HG03521 (cell line): ENCODE results near the gene BET1L.

Experiments used
- ATAC-seq: cut with Tn5 transposase; IDR thresholded peaks from one replicate; pipeline ENCODE4 v1.9.1; 2021; ENCODE audit warnings: mild to moderate bottlenecking, moderate library complexity; ENCODE audit not compliant: unreplicated experiment

The BET1L gene

DNA sequence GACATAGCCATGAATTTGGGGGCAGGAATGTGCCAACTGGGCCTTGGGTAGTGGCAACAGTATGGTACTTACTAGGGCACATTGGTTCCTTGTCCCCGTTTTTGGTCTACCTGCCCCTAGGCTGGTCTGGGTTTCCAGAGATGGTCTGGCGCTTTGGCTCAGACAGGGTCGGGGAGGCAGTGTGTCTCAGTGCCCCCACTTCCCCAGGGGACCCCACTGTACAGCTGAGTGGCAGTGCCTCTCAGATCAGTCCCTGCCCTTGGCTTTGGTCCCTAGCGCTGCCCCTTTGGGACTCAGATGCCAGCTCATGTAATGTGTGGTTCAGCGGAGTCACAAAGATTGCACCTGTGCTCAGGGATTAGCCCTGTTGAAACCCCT lies 3.6 kb upstream of the BET1L start:
- no peak for ATAC-seq

DNA sequence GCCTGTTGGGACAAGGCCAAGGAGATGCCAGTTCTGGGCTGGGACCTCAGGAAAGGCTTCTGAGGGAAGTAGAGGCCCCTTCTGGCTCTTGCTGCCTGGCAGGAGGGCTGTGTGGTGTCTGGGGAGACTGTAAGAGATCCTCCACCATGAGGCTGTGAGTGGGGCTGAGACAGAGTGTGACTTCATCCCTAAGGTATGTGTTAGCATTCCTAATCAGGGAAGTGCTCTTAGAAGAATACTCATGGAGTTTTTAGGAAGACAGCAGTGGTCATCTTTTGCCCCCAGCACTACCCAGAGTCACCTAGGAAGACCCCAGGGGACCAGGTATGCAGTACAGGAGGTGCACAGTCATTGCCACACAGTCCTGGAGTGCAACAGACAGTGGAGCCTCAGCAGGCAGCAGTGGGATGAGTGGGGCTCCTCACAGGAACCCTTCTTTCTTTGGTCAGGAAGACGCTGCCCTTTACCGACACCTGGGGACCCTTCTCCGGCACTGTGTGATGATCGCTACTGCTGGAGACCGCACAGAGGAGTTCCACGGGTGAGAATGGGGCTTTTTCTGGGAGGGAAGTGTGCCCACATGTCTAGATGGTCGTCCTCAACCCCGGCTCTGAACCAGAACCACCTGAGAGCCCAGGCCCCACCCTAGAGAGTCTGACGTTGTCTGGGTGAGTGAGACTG lies 3.1 kb upstream of the BET1L start:
- ATAC-seq = no peak

GRCh38 chr11:209275-210121 lies 2.3 kb upstream of the BET1L start:
- ATAC-seq = no peak

DNA sequence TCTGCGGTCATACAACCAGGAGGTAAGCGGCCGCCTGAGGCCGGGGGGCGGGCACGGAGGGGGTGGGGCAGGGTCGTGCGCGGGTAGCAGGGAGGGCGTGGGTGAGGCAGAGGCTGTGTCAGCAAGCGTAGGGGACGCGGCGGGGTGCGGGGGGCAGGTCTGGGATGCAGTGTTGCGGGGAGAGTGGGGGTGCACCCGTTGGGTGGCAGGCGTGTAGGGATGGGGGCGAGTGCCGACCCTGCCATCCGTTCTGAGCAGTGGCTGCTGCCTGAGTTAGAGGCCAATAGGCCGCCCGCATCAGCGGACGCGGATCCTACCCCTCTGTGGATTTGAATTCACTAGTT lies 1.7 kb upstream of the BET1L start:
- ATAC-seq = no peak

DNA sequence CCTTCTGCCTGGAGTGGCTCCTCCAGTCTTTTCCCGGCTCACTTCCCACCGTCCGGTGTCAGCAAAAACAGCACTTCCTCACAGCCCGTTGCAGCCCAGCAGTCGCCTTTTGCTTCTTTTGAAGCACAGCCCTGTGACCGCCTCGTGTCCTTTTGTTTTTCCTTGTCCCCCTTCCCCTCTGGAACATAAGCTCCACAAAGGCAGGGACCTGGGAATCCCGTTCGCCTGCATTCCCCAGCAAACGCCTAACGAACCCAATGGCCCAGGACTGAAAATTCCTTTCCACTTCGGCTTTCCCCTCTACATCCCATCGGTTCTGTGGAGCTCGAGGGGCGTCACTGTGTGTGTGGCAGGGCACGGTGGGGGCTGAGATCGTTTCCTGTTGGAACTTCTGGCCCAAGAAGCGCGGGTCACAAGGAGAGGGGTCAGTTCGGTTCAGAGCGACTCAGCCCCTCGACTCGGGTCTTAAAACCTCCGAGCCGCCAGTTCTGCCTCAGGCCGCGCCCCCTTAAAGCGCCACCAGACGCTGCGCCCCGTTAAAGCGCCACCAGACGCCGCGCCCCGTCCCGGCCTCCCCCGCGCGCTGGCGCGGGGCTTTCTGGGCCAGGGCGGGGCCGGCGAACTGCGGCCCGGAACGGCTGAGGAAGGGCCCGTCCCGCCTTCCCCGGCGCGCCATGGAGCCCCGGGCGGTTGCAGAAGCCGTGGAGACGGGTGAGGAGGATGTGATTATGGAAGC lies 1.1 kb upstream of the BET1L start:
- ATAC-seq = no peak

DNA sequence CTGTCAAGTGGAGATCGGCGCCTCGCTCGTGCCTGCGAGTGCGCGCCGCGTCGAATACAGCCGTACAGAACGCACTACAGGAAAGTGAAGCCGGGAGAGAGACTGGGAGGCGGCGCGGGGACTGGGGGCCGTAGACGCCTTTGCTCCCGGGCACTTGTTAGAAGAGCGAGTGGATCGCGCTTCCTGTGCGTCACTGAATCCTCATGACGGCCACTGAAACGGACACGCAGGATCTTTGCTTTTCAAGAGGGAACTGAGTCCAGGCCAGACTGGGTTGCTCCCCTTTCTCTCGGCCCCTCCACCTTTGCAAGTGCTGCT lies 623 bp upstream of the BET1L start:
- no peak for ATAC-seq

DNA sequence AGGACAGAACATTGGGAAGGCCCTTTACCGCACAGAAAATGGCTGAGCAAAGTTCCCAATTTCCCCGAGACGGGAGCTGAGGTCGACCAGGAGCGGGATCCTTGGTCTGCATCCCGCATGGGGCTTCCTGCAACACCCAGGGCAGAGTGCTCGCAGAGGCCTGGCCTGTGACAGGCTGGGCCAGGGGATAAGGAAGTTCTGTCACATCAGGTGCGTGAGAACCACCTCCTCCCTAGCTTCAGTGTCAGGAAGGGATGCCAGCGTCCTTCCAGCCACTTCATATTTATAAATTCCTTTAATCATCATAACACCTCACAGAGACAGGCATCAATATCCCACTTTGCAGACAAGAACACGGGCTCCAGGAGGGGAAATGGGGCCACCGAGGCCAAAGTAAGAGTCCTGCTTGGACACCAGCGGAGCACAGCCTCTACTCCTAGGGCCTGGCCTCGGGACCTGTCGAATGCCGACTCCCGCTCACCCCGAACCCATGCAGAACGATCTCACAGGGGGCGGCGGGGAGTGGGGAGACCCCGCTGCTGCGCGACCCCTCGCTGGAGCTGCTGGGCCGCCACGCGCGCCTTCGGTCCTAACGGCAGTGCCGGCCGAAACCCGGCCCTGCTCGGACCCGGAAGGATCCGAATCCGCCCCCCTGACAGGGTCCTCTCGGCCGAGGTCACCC lies 532 bp downstream of the BET1L start:
- no peak for ATAC-seq

- ATAC-seq = no peak
Observed at GRCh38 chr11:206002-206384, 1.2 kb downstream of the BET1L start.

- no peak for ATAC-seq
Observed at GRCh38 chr11:205221-206001, 1.8 kb downstream of the BET1L start.

DNA sequence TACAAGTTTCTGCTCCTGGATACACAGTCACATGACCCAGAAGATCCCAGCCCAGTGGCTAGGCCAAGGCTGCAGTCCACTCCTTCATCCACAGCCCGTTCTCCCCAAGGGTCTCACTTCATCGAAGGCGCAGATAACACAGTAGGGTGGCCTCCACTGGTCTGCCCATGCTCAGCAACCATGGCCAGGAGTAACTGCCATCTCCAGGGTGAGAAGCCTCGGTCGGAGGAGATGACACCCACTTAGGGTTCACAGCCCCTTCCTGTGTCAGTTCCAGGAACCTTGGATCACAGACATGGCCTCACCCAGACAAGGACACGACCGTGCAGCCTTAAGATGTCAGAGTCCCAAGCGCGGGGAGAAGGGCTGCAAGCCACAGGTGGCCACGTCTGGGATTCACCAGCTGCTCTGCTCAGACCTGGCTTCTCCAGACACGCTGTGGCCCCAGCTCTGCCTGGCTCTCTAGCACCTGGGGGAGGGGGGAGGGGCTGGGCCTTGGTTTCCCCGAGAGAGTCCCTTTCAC lies 2.6 kb downstream of the BET1L start:
- no peak for ATAC-seq

- ATAC-seq = no peak
Observed at GRCh38 chr11:203945-204586, 3.1 kb downstream of the BET1L start.

GRCh38 chr11:203056-203944 lies 3.9 kb downstream of the BET1L start:
- ATAC-seq = no peak

DNA sequence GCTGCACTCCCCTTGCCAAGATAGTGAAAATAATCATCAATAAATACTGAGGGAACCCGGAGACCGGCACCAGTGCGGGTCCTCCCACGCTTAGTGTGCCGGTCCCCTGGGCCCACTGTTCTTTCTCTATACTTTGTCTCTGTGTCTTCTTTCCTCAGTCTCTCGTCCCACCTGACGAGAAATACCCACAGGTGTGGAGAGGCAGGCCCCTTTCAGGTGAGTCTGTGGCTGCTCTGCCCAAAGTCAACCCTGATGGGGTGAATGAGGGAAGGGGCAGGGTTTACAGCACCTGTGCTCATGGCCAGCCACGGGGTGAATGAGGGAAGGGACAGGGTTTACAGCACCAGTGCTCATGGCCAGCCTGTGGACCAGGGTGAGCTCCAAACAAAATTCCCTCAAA lies 4.7 kb downstream of the BET1L start:
- ATAC-seq = no peak

DNA sequence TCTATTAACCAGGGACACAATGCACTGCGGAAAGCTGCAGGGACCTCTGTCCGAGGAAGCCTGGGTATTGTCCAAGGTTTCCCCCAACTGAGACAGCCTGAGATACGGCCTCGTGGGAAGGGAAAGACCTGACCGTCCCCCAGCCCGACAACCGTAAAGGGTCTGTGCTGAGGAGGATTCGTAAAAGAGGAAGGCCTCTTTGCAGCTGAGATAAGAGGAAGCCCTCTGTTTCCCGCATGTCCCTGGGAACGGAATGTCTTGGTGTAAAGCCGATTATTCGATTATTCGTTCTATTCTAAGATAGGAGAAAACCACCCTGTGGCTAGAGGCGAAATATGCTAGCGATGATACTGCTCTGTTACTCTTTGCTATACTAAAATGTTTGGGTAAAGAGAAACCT lies 5.2 kb downstream of the BET1L start:
- ATAC-seq = no peak

DNA sequence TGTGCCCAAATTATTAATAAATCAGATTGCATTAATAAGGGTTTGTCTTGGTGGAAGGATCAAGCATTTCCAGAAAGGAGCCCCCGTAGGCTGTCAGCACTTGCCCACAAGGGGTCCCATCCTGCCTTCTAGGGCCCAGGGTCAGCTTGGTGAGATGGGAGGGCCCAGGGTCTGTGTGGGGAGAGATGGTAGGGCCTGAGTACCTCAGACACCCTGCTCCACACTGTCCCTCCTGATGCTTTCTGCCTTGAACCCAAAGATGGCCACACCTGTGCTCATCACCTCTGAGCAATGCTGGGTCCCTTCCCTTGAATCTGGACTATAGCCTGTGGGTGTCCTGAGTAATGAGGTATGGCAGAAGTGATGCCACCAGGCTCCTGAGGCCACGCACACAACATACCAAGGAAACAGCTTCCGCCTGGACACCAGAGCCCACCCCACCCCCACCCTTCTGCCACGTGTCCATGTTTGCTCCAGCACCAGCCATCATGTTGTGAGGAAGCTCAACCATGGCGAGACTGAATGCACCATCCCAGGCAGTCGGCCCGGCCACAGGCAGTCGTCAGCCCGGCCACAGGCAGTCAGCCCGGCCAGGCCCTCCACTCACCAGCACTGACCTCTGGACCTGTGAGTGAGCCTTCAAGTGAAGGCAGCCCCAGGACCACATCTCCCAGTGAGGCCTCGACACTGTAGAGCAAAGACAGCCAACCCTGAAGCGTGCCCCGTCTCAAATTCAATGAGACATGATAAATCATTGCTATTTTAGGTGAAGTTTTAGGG lies 6.8 kb downstream of the BET1L start:
- no peak for ATAC-seq

GRCh38 chr11:199782-200181 lies 7.4 kb downstream of the BET1L start:
- no peak for ATAC-seq

- no peak for ATAC-seq
Observed at GRCh38 chr11:199004-199581, 8.1 kb downstream of the BET1L start.

DNA sequence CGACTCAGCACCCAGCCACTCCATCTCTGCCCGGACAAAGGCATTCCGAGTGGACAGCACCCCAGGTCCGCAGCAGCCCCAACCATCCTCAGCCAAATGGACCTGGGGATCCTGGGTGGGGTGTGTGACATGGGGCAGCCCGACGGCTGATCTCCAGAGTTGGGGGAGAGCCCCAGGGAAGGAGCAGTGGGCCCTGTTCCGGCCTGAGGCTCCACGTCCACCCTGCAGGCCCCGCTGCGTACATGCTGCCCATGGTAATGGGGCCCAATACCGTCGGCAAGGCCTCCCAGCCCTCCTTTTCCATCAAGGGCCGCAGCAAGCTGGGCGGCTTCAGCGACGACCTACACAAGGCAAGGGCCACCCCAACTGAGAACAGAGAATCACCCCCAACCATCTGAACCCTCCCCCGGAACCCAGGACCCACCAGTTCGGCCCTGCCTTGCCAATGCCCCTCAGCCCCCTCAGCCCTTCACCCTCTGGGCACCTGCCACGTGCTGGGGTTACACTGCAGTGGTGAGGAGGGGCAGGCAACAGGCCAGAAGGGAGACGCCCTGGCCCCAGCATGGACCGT lies 8.9 kb downstream of the BET1L start:
- no peak for ATAC-seq
